ENCODE data around the gene ZFYVE21.

ZFYVE21 gene

DNA sequence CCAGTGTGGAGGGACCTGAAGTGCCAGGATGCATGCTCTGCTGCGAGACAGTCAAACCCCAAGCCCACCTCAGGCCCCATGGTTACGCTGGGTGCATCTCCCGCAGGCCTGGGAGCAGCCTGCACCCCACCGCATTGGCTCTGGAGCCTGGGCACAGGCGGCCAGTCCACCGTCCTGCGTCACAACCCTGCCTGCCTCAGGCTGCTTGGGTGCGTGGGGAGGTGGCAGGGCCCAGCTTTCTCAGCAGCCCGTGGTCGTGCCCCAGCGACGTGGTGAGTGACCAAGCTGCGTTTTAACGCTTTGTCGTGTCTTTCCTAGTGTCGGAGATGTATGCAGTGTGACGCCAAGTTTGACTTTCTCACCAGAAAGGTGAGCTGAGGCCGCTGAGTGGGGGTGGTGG lies 10.9 kb downstream of the ZFYVE21 start:
- DNase-seq = no peak

DNA sequence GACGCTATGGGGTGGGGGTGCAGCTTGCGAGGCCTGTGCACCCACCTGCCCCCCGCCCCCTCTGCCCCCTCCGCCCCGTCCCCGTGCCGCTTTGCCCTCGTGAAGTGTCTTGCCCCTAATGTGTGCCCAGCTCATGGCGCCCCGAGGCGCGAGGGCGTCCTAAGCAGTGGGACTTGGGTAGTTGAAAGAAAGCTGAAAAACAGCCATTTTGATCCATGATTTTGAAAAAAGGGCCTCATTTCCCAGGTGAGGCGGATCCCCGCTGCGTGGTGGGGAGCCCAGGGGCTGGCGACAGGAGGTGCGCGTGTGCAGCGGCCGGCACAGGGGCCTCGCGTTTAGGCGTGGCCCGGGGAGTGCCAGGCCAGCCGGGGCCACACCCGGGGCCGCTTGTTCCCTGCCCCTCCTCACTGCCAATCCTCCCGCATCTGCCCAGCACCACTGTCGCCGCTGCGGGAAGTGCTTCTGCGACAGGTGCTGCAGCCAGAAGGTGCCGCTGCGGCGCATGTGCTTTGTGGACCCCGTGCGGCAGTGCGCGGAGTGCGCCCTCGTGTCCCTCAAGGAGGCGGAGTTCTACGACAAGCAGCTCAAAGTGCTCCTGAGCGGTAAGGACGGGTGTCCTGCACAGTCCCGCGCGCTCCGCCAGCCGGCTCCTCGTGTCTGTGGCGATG lies 11.8 kb downstream of the ZFYVE21 start:
- DNase-seq = no peak

DNA sequence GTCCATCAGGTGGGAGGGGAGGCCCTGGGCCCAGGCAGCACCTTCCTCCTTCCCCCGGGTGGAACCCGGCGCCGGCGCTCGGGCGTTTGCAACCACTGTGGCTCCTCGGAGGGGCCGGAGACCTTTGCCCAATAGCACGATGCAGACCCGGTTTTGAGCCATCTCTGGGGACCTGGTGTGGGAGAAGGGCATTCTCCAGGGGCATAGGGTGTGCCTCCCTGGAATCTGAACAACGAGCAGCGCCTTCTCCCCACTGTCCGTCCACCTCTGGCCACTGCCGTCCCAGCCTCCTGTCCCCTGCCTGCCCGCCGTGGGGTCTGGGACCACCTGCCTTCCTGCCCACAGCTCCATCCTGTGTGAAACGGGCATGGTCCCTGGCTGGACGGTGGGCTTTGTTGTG lies 12.5 kb downstream of the ZFYVE21 start:
- DNase-seq = no peak

DNA sequence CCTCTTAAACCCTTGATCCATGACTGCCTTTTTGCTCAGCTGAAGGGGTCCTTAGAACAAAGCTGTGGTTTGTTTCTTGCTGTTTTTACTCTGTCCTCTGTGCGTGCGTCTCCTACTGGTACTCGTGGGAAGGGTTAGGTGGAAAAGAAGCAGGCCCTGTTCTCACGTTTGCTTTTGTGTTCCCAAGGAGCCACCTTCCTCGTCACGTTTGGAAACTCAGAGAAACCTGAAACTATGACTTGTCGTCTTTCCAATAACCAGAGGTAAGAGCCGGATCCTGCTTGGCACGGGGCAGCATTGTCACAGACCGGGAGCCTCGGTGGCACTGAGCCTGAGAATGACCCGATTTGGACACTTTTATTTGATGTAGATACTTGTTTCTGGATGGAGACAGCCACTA lies 13.1 kb downstream of the ZFYVE21 start:
- no peak for DNase-seq

DNA sequence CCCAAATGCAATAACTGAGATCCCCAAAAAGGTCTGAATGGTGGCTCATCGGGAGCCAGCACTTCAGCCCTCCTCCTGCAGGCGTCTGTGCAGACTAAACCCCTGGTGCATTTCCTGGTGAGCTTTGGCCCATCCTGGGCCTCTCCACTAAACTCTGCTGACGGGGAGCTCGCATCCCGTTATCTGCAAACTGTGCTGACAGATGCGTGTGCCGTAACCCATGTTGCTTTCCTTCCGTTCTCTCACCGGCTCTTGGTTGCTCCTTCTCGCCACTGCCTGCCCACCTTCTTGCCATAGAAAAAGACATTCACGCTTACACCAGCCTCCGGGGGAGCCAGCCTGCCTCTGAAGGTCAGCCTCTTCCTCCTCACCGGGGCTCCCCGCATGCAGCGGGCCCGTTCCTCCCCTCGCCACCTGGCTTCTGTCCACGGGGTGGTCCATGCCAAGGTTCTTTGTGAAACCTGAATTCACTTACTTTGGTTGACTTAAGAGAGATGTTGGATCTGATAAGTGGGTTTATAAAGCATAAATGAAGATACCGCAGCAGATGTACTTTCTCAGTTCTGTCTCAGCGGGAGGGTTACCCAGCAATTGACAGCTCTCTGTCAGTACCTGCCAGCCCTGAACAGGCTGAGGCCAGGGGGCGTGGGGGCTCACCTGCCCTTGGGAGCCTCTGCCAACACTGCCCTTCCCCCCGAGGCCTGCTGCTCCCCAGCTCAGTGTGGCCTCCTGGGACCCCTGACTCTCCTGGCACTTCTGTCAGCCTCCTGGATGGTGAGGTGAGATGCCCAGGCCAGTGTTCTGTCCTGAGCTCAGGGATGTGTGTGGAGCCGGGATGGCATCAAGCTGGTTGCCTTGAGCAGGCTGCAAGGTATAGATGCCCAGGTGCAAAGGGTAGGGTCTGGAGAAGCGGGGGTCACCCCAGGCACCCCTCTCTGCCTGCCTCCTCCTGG lies 14.2 kb downstream of the ZFYVE21 start:
- DNase-seq = no peak

DNA sequence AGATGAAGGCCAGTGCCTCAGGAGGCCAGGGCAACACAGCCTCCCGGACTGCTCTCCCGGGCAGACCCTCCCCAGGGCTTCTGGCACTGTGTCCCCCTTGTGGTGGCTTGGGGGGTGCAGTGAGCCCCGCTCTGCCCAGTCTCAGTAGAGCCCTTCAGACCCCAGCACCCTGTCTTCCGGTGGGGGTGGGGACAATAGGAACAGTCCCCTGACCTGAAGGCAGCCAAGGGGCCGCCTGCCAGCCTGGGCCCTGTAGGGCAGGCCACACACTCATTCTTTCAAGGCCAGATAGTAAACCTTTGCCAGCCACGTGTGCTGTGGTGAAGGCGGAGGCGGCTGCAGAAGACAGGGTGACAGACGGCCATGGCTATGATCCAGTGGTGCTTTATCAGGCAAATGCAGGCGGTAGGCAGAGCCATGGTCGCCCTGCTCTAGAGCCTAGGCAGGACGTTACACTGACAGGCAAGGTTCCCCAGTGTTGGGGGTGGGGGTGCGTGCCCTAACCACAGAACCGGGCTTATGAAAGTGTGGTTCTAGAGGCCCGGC lies 15.0 kb downstream of the ZFYVE21 start:
- DNase-seq = no peak

DNA sequence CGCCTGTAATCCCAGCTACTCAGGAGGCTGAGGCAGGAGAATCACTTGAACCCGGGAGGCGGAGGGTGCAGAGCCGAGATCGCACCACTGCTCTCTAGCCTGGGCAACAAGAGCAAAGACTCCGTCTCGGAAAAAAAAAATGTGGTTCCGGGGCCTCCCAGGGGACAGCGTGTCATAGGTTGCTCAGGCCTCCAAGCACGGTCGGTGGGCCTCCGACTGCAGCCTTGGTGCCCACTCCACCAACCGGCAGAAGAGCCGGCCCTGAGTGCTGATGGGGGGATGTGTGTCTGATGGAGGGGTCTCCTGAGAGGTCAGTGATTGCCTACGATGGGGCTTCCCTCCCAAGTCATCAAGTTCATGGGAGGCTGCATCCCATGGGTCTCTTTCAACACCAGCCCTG lies 15.9 kb downstream of the ZFYVE21 start:
- DNase-seq = no peak

DNA sequence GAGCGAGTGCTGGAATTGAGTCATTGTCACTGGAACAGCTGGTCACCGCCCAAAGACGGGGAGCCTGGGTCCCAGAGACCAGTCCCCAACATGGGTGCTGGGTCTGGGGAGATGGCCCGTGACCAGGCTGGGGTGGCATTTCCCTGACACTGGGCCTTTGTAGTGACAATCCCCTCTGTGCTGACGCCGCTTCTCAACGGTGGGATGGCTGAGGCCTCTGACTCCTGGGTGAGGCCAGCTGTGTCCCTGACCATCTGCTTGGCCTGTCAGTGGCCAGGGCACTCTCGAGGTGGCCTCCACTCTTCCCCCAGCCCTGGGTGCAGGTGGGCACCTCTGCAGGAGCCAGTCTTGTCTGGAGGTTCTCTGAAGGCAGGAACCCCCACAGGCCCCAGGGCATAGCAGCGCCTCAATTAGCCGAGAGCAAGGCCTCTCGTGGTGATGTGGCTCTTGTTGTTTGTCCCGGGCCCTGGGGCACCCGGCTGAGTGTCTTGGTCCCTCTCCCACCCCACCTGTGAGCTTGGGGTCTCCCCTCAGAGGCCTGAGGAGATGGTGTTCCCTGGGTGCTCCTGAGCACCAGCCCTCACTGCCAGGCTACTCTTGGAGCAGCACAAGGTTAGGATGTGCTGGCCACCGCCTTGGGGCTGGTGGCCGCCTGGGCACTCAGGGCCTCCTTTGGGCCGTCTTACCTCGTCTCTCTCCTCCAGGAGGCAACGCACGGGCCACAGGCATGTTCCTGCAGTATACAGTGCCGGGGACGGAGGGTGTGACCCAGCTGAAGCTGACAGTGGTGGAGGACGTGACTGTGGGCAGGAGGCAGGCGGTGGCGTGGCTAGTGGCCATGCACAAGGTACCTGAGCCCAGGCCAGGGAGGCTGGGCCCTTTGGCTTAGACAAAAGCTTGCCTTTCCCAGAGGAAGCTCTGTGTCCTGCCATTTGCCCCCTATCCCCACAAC lies 16.6 kb downstream of the ZFYVE21 start:
- no peak for DNase-seq

DNA sequence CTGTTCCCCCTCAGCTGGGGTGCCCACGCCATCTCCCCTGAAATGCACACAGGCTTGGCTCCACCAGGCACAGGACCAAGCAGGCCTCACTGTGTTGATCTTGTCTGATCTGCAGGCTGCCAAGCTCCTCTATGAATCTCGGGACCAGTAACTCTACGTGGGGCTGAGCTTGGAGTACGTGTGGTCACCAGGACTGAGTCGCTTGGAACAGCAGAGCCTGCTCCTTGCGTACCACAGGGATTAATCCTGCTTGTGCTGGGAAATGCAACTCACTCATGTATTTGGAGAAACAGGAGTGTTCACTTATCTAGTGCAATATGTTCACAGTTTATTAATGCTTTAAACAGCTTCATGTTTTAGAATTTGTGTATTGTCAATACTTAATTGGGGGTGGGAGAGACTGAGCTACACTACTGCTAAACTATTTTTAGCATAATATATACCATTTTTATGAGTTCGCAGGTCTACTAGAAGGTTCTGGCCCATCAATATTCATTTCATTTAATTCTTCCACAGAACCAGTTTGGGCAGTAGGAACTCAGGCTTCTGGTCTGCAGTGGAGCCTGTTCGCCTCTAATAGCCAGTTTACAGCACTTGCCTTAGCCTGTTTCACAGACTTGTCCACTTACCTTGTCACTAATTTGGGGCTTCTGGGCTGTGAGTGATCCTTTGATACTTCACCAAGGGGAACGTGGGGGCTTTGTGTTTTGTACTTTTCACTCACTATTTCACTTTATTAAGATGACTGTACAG lies 17.4 kb downstream of the ZFYVE21 start:
- no peak for DNase-seq

DNA sequence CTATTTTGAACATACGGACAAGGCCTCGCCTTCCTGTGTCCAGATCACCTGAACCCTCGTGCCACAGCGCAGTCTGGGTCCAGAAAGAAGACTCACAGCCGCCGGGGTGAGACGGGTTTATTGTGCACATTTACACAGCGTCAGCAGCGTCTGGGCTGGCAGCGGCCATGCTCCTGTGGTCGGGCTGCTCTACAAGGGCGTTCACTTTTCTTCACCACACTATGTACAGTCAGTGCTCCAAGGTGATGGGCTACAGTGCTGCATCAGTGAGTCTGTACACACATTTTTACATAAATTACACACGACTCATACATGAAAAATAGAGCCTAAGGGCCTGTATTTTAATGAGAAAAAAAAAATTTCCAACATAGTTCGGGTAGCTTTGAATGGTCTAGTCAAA lies 18.0 kb downstream of the ZFYVE21 start:
- DNase-seq = no peak

DNA sequence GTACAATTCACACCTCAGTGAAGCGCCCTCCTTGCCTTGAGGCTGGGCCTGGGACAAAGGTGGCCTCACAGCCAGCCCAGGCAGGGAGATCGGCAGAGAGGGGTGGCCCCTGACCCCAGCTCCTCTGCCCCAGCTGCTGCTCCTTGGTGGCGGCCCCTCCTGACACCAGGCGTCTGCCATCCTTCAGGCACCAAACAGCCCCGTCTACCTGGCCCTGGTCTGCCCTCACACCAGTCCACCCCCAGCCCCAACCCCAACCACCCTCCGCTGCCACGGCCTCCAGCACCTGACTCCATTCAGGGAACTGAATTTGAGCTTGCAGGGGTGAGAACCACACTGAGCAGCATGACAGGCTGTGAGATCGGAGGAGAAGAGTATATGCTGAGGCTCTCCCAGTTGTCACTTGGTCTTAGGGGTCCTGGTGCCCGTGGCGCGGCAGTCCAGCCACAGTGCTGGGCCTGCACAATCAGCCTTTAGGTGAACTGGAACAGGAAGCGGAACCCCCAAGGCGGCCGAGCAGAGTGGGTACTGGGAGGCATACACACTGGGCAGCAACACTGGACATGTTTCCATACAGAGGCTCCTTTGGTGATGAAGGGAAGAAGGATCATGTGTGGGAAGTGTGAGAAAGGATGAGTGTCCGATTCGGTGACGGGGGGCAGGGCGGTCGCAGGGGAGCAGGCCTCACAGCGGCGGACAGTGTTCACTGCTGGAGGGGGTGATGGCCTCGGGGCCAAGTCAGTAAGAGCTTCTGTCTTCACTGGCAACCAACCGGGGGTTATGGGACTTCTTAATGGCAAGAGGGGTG lies 18.7 kb downstream of the ZFYVE21 start:
- no peak for DNase-seq

DNA sequence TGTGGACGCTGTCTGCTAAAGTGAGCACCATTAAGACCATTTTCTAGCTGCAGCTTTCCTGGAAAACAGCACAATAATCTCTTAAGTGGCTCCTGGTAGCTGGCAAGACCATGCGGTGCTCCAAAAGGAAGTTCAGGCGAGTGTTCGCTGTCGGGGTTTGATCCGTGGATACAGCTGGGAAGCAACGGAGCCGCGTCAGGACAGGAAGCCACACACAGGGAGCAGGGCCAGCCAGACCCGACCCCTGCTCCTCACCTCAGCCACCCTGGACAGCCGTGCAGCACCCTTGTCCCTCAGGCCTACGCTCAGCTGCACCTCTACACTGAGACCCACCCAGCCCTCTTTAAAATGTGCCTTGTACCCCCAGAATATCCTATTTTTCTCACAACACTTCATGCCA lies 19.4 kb downstream of the ZFYVE21 start:
- no peak for DNase-seq

DNA sequence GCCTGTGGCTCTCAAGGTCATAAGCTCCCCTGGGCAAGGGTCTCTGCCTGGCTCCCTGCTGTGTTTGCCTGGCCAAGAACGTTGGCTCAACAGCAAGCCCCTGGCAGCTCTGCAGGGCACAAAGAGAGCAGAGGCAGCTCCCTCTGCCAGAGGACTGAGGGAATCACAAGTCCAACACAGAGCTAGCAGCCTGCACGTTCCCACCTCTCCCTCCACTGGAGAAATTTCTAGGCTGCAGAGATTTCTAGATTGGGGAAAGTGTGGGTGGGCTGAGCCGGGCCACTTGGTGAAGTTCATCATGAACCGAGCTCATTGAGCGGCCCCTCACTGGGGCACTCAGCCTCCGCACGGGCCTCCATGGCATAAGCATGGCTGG lies 19.8 kb downstream of the ZFYVE21 start:
- DNase-seq = peak; percentile 26

DNA sequence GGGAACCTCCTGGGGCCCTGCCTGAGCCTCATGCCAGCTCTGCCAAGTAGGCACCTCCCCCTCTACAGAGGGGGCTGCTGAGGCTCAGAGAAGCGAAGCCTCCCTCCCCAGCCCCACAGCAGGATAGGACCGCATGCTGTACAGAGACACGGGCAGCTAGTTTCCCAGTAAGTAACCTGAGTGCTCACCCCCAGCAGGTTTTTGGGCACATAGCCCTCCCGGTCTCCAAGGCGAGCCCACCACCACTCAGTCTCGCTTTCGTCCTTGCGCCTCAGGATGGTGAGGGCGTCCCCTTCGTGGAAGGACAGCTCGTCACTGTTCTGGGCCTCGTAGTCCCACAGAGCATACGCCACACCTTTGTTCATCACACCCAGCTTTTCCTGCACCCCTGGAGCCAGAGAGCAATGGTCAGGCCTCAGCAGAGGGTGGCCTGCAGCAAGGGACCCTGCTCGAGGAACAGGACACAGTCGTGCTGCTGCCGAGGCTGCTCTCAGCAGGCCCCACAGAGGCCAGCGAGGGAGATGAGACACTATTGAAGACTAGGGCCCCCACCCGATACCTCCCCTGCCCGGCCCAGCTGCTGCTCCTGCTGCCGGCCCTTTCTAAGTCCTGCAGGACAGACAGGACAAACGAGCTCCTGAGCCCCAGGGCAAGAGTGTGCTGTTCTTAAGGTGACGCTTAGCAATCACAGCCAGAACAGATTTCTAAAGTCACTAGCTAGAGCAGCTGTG lies 20.4 kb downstream of the ZFYVE21 start:
- DNase-seq = no peak

DNA sequence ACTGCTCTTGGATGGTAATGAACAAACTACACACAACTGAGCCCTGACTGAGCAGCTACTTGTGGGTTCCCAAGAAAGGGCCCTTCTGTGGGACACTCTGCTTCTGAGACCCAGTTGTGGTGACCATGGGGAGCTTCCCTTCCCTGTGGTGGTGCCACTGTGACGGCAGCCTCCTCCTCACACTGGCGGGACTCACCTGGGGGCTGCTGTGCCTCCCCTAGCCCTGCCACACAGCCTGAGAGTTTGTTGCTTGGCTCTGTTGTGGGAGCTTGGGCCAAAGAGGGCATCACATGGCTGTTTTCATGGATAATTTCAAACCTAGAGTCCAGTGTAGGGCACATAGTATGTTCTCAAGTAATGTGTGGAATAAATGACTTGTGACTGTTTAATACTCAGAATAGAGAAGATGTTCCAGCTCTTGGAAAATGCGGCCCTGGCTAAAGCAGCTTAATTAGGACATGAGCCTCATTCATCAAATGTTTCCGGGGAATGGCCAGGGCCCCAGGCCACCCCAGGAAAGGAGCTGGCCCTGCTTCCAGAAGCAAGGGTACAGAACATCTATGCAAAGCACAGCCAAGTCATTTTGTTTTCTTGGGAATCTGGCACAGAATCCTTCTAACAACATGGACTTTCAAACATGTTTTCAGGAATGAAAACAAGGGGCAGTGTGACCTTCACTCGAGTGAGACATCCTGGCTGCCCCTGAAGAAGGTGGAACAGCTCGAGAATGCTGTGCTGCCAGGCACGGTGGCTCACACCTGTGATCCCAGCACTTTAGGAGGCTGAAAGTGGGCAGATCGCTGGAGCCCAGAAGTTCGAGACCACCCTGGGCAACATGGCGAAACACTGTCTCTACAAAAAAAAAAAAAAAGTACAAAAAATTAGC lies 21.2 kb downstream of the ZFYVE21 start:
- peak; percentile 70 for DNase-seq

DNA sequence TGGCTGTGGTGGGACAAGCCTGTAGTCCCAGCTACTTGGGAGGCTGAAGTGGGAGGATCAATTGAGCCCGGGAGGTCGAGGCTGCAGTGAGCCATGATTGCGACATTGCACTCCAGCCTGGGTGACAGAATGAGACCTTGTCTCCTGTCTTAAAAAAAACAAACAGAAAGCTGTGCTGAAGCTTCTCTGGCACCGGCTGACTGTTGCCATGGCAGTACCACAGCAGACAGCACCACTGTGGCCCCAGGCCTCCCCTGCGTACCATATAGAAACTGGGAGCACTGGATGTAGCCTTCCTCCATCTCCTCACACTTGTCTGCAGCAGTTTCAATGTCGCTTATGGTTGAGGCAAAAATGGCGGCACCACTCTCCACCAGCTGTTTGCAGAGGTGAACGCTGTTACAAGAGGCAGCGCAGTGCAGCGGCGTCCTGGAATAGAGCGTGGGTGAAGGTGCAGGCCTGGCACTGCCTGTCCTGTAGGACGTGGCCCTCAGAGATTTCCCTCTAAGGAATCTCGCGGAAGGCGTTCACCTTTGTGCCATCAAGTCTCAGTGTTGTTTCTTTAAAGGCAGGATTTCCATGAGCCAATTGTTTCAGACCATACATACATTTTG lies 21.9 kb downstream of the ZFYVE21 start:
- DNase-seq = no peak

DNA sequence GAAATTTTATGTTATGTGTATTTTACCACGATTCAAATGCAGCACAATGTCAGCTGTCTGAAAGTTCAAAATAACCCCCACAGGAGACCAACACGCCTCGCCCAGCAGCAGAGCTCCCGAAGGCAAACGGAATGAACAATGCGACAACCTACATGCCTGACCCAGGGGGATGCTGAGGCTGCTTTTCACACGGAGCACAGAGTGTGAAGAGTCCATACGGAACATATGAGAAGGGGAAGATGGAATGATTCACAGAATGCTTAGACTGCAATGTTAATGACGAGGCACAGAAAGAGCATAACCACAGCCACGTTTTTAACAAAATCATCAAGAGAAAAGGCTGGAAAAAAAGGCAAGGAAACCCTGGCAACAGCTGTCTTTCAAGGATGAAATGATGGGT lies 22.6 kb downstream of the ZFYVE21 start:
- DNase-seq = no peak

DNA sequence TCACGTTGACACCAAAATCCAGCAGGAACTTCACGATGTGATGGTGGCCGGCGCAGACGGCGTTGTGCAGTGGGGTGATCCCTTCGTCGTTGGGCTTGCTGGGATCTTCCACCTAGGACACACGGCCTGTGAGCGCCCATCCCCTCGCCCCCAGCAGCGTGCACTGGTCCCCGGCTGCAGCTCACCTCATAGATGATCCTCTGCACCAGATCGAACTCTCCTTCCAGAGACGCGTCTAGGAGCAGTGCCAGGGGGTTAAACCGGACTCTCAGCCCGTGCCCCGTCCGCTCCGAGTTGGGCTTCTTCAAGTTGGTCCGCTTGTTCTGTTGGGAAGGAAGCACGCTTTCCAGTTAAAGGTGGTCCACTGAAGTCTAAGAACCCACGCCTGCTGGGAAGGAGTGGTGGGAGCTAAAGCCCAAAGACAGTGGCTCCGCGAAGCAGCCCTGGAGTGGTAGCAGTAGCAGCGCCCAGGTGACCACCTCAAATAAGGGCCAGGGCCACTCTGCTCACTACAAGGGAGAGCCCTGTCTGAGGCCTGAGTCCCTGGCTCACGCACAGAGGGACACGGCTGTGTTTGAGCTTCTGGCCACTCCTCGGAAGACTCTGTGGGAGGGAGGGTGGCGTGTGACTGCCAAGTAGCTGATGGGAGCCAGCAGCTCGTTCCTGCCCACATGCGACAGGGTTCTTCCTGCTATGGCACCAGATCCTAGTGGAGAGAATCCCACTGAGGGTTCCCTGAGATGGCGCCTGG lies 23.3 kb downstream of the ZFYVE21 start:
- DNase-seq = peak; percentile 13

All from midbrain (tissue), 1 donor.